Activated CD8-positive, alpha-beta memory T cell treated with anti-CD3 and anti-CD28 coated beads for 36 hours (primary cell): ENCODE data around the gene BSX. TPM values are rescaled to one million over a fixed set of nuclear protein-coding genes. Genes with fewer than 3 reads are reported as not detected.

Source experiments
- CTCF ChIA-PET: fragments of 350-600 bp; sonication (Branson Sonifier 250); formaldehyde crosslinking; loops from one replicate; lab custom pipeline; 2021; ENCODE audit warnings: antibody characterized with exemption; lab: Charles Lee
- POLR2A ChIA-PET: fragments of 350-600 bp; sonication (Branson Sonifier 250); formaldehyde crosslinking; loops from one replicate; lab custom pipeline; 2021; ENCODE audit warnings: antibody characterized with exemption; lab: Charles Lee
- total RNA-seq, 2 experiments: library from RNA; stranded (reverse); gene quantifications; one replicate each; pipeline ENCODE4 v1.2.3, GENCODE V29; 2021

BSX gene
- total RNA-seq = not detected

DNA sequence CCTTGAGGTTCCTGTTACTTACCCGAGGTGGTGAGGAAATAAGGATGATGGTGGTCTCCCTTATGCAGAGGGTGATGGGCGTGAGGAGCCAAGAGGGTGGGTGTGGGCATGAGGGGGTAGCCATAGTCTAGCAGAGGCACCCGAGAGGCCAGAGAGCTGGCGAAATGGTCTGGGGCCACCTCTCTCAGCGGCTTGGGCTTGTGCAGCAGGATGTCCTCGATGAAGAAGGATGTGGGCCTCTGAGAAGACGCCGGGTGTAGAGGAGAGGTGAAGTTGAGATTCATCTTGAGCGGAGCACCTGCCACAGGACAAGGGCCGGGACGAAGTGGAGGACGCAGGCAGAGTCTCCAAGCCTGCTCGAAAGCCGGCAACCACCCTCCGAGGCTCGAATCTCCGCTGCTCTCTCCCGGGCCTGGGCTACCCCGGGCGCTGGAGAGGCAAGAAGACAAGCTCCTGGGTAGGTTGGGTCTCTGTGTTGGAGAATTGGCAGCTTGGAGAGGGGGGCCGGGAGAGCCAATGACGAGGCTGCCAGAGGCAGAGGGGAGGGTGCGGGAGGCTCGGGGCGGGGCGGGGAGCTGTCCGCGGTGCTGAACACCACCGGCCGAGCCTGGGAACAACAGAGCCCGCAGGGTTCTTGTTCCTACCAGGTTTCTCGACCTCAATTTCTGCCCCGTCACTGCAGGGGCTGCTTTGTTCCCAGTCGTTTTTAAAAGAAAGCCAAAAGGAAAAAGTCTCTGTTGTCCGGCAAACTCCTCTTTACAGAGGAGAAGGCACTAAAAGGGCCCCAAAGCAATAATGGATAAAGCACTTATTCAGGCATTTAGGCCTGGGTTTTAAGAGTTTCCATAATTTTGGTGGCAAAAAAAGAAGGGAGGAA, at the start of gene BSX:
TSS of gene BSX (minus strand) at position 447 of the 877 bp plus-strand sequence. CDS start at position 284, 163 bp downstream.
- POLR2A ChIA-PET = interaction anchor here (0.6 kb wide), 1 partner anchor 408 kb away, joined by 7 read pairs; no protein-coding TSS in a partner anchor

DNA sequence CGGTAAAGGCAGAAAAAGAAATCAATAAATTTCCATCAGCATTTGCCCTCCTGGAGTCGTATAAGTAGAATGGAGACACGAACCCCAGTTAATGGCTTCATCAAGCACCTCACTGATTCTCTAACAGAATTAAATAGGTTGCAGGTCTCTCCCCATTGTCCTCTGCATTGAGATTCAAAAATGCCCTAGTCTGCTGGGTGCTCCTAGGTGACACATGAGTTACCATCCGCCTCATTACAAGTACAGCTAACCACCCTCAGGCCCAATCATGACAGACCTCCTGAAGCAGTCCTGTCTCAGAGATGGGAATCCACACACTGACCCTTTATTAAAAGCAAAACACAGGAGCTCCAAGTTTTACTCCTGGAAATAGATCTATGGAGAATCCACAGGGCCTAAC, 48.9 kb upstream of the BSX start:
- CTCF ChIA-PET = interaction anchor here (0.9 to 1.1 kb wide), 2 partner anchors 23 to 166 kb away, joined by 3 to 4 read pairs; no protein-coding TSS in a partner anchor
- POLR2A ChIA-PET = interaction anchor here (0.6 kb wide), 1 partner anchor 81 kb away, joined by 6 read pairs; no protein-coding TSS in a partner anchor

More for the DNA sequence above, at the start of gene BSX:
- CTCF ChIA-PET = interaction anchor here (0.7 to 1.3 kb wide), 3 partner anchors 11 to 103 kb away, joined by 3 to 4 read pairs (median 3); no protein-coding TSS in a partner anchor

DNA sequence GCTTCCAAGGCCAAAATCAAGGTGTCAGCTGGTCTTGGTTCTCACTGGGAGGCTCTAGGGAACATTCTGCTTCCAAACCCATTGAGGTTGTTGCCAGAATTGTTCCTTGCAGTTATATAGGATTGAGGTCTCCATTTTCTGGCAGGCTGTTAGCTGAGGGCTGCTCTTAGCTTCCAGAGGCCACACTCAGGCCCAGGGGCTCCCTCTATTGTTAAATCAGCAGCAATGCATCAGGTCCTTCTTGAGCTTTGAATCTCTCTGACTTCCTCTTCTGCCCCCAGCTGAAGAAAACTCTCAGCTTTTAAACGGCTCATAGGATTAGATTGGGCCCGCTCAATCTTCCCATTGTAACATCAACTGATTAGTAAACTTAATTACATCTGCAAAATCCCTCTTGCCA, 39.3 kb upstream of the BSX start:
- CTCF ChIA-PET = interaction anchor here (0.7 to 1.7 kb wide), 24 partner anchors 8 to 441 kb away, joined by 3 to 10 read pairs (median 4); no protein-coding TSS in a partner anchor
- POLR2A ChIA-PET = interaction anchor here (1.0 kb wide), 1 partner anchor 167 kb away, joined by 3 read pairs; no protein-coding TSS in a partner anchor

DNA sequence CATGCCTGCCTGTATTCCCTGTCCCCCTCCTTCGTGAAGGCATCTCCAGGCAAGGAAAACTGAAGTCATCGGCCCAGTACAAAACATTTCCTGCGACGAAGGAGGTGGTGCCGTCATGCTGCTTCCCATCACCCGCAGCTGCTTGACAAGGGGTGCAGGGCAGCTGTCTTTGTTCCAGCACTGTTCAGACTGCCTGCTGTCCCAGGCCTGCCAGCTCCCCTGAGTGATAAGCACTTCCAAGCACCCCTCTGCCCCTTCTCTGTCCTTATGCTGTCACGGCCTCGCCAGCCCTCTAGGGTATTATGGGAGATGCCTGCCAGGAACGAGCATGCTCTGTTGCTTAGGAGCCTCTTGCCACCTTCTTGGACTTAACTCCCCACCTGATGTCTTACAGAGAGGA, 37.1 kb upstream of the BSX start:
- ChIA-PET POLR2A (no interaction called here), CTCF (interaction anchor here (0.5 to 1.1 kb wide), 2 partner anchors 36 to 186 kb away, joined by 3 to 4 read pairs; no protein-coding TSS in a partner anchor)

DNA sequence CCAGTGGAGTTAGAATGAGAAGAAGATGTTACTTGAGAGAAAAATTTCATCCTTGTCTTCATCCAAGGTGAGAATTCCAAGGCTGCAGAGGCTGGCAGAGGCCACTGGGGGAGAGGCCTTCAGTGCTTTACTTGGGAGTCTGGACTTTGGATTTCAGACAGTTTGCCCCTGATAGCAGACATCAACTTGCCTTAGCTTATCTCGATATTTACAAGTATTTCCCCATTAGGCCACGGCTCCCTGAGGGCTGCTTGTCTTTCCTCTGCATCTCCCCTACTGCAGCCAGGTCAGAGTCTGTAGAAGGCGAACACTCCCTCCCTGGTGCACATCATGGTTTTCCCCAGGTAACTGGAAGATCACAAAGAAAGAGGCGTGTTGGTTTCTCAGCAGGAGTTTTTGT, 29.9 kb upstream of the BSX start:
- ChIA-PET CTCF (interaction anchor here (1.5 kb wide), 1 partner anchor 9 kb away, joined by 4 read pairs; no protein-coding TSS in a partner anchor), POLR2A (no interaction called here)

DNA sequence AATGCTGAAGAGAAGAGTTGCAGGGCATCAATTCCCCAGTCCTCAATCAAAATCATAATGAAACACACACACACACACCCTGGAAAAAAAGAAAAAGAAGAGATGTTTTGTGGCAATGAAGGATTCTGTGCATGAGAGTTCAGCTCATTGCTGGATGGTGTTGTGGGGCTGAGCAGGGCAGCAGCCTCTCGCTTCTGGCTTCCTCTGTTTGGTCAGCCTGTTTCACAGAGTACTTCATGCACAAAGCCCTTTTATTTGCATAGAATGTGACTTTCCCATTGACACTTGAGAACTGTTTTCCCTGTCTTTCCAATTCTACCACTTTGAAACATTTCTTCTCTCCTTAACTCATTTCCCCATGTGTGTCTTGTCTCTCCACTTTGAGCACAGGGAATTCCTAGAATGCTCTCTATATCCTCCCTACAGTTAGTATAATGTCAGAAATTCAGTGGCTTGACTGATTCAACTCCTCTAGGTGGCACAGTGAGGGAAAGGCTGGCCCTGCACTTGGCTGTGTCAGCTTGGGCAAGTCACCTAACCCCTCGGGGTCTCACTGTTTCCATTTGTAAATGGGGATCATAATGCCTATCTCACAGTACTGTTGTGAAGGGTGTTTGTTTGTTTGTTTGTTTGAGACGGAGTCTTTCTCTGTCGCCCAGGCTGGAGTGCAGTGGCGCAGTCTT, 25.4 kb upstream of the BSX start:
- ChIA-PET POLR2A (no interaction called here), CTCF (no interaction called here)

DNA sequence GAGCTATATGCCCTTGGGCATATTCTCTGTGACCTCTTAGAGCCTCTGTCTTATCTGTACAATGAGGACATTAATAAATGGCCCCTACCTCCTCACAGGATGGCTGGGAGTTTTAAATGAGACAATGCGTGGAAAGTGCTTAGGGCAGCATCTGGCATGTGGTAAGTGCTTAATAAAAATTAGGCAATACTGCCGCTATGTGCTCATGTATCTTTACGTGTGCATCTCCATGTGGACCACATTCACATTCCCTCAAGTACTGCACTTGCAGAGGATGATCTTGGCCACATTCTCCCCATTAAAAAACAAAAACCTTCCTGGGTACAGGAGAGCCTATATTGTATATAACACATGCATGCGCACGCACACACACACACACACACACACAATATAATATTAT, 19.1 kb upstream of the BSX start:
- POLR2A ChIA-PET = no interaction called here
- CTCF ChIA-PET = interaction anchor here (0.7 to 1.3 kb wide), 3 partner anchors 18 to 170 kb away, joined by 3 to 4 read pairs (median 4); no protein-coding TSS in a partner anchor

DNA sequence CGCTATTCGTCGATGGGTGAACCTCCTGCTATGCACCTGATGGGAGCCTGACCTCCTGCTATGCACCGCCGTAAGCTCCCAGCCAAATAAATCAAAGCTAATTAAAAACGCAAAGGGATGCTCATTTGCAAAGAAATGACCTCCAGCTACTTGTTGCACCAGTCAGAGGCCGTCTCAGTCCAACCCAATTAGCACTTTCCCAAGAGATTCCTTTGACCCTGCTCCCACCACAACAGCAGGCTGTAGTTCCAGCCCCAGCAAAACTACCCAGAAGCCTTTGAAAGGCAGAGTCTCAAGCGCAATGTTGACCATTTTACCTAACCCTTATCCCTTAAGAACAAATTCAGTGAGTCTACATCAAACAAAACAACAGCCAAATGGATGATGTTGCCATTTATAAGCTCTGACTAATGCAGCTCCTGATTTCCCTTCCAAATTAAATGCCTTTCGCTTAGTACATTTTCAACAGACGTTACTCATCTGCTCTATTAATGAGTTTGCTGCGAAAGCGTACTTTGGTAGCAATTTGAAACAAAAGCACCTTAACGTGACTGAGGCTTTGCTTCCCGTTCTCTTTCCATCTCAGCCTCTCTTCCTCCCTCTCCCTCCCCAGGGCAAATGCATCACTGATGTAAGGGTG, 17.2 kb upstream of the BSX start:
- ChIA-PET POLR2A (no interaction called here), CTCF (no interaction called here)

DNA sequence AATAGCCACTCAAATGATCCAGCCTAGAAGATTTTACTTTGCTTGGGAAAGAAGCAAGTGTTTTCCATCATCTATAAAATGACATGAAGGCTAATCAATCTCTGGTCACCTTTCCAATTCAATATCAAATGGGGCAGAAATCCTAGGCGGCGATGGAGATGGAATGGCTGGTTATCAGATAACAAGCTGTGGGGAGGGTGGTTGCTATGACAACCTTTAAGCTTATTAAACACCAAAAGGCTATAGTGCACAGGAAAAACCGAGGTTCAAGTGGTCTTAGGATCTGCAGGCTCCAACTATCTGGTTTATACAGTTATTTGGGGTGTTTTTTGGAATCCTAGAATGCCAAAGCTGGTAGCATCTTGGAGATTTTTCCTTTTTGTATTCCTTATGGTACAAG, 13.9 kb upstream of the BSX start:
- CTCF ChIA-PET = no interaction called here
- POLR2A ChIA-PET = no interaction called here

DNA sequence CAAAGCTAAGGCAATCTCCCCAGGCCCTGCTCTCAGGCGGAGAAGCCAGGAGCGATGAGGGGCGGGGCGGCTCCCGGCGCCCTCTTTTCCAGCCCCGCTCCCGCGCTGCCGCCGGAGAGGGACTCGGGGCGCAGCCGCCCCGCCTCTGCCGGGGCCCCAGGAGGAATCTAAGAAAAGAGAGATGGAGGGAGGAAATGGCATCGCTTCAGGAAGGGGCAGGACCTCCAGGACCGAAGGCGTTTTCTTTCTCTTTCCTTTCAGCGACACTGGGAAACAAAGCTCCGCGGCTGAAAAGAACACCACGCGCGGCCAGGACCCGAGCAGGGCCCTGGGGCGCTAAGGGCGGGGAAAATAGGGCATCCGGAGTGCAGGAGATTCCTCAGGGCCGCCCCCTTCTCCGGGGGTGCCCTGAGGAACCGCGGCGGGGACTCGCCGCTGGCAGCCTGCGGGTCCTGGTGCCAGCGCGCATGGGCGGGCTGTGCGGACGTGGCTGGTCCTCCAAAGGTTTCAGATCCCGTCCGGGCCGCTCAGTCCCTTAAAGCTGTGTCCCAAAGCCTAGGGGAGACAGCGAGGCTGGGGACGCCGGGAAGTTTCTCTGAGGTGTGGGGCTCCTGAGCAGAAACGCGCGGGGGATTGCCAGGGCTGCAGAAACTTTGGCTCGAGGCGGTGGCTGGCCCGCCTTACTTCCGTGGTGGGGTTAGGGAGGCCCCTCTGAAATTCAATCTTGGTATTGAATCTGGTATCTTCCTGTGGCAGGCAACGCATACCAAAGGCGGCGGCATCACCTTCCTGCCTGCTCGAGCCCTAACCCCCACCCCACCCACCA, 2.8 kb upstream of the BSX start:
- CTCF ChIA-PET = interaction anchor here (0.9 to 1.5 kb wide), 2 partner anchors 37 to 38 kb away, joined by 3 to 4 read pairs; no protein-coding TSS in a partner anchor
- POLR2A ChIA-PET = interaction anchor here (0.6 kb wide), 1 partner anchor 178 kb away, joined by 3 read pairs; no protein-coding TSS in a partner anchor

DNA sequence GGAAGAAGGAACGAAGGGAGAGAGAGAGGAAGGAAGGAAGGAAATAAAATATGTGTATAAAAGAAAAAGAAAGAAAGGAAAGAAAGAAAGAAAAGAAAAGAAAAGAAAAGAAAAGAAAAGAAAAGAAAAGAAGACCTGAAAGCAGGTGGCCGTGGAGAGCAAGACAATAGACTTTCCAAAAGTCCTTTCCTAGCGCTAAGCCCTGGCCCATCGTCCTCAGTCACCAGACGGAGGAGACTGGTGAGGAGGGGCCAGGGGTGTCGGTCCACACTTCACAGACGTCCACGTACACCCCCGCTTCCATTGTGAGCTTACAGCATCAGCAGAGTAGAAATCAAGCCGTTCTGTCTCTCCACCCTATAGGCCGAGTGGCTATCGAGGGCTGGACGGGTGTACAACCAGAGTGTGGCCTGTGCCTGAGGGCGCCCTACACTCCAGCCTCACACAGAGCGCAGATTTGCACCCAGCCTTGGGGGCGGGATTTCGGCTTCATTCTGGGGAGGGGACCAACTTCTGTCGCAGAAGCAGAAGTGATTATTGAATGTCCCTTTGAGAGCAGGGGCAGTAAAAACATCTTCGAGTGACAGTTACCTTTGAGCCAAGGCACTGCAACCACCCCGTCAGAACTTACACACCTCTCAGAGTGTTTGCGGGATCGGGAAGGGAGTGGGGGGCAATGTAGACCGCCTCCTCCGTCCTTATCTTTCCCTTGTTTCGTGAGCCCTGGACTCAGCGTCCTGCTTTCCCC, 2.0 kb upstream of the BSX start:
- ChIA-PET POLR2A (interaction anchor here (0.6 kb wide), 1 partner anchor 177 kb away, joined by 3 read pairs; no protein-coding TSS in a partner anchor), CTCF (interaction anchor here (1.5 kb wide), 1 partner anchor 39 kb away, joined by 3 read pairs; no protein-coding TSS in a partner anchor)

DNA sequence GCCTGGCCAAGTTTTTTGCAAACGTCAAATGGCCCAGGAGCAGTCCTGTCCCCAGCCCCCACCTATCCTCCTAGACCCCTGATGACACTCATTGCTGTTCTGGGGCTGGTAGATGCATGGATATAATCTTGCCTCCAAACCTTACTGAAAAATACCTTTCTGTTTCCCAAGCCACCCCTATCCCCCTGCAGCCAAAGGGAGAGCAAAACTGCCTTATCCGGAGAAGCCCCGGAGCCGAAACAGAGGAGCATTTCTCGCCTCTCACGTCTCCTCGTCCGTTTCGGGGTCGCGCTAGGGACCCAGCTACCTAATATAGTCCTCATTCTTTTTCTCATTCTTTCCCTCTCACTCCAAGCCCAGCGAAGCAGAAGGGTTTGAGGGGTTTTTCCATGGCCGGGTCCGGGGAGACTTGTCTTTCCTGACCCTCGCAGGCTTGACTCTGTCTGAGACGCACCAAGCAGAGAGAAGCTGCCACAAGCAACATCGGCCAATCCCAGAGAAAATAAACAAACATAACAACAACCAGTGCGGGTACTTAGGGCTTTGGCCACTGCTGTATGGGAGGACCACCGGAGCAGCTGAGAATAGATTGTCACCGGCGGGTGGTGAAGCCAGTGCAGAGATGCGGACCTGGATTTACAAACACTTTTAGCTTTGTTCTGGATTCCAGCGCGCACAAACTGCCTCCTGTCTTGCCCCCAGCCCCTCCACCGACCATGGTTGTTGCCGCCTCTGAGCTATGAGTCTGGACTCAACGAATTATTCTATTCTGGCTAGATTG, 1.6 kb downstream of the BSX start:
- ChIA-PET CTCF (no interaction called here), POLR2A (no interaction called here)

DNA sequence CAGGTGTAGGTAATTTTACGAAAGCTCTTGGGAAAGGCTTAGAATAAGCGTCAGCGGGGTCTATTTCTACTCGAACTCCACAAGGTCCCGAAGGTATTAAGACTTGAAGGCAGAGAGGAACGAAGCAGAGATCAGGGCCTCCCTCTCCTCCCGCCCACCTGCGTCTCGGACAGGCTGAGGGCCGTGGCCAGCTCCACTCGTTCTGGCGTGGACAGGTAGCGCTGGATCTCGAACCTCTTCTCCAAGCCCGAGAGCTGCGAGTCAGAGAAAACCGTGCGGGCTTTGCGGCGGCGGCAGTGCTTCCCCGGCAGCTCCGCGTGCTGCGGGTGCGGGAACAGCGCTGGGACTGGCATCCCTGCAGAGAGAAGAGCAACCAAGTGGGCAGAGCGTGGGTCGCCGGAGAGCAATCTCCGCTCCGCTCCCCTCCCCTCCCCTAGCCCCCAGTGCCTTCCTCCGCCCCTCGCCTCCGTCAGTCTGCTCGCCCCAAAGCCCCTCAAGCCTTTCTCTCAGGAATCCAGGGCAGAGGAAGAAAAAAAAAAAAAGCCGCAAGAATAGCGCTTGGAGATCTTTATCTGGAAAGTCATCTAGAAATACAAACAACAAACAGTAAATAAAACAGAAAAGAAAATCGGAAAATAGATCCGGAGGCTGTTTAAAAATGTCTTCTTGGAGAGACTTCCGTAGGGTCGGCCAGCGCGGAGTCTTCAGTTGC, 2.4 kb downstream of the BSX start:
- CTCF ChIA-PET = no interaction called here

DNA sequence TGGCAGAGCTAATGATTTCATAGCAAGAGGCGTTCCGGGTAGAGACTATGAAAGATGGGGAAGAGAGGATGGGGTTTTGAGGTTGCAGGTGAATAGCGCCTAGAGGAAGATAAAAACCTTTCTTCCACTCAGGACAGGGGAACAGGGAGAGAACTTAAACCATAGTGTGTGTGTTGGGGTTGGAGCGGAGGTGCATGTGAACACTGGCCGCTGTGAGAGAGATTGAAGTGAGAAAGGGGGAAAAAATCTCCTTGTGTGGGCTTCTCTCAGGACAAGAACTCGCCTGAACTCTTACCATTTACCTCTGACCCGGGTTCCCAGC, 3.4 kb downstream of the BSX start:
- POLR2A ChIA-PET = no interaction called here
- CTCF ChIA-PET = no interaction called here

More for the DNA sequence above, 2.4 kb downstream of the BSX start:
- POLR2A ChIA-PET = no interaction called here

DNA sequence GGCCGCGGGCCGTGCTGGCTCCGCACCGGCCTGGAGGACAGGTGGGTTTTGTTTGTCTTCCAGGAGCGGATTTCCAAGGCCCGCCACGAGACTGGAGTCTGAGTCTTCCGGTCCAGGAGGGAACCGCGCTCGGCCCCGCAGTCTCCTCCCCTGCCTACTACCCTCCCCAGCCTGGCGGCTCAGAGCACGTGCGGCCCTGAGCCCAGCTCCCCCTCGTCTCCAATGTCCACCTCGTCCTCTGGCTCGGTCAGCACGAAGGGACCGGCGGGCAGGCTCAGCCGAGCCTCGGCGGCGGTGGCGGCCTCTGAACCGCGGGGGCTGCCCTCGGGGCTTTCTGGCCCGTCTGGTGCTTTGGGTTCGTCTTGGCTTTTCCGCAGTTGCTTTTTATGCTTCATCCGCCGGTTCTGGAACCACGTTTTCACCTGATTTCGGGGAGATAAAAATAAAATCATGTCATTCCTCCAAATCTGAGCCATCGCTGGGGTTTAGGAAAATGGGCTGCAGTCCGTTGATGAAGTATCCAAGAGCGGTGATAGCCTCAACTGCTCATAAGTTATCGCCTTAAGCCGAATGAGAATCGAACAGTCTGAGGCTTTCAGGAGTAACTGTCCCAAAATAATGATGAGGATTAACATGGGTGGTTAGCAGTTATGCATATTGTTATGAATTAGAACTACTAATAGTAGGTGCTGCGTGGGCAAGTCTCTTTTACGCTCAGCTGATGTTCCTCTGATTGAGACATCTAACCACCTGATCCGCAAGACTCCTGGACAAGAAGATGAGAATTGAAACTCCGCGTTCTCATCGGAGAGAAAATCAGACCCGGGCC, 4.0 kb downstream of the BSX start:
- POLR2A ChIA-PET = no interaction called here
- CTCF ChIA-PET = no interaction called here
